GM23338 (cell line): ENCODE measurements around the gene VGLL4. TPM values are rescaled to one million over a fixed set of nuclear protein-coding genes. Genes with fewer than 3 reads are reported as not detected.

Source experiments
- ATAC-seq: fragments of 200-7000 bp; cut with Tn5 transposase; 3 replicates; pipeline ENCODE4 v1.9.1; 2020
- DNase-seq: peaks from one replicate; pipeline ENCODE4 v3.0.0-alpha.2; 2015; ENCODE audit warnings: low spot score
- H2AFZ ChIP-seq: fragments of 200-600 bp; sonication (generic); 2 replicates; pipeline ENCODE4 v1.8.0; 2016; ENCODE audit warnings: antibody characterized with exemption, mild to moderate bottlenecking, moderate library complexity
- H3F3A ChIP-seq: fragments of 200-600 bp; sonication (generic); replicated peaks from 2 replicates; pipeline ENCODE4 v1.8.0; 2017; ENCODE audit warnings: antibody characterized with exemption, mixed run types, low read depth
- H3K27ac ChIP-seq: fragments of 200-600 bp; sonication (generic); 2 replicates; pipeline ENCODE4 v1.6.1; 2016; ENCODE audit warnings: low read depth
- H3K27me3 ChIP-seq: fragments of 200-600 bp; sonication (generic); 2 replicates; pipeline ENCODE4 v1.8.0; 2016; ENCODE audit warnings: mild to moderate bottlenecking, mixed run types, moderate library complexity; ENCODE audit not compliant: insufficient read depth
- H3K36me3 ChIP-seq: fragments of 200-600 bp; sonication (generic); 2 replicates; pipeline ENCODE4 v1.8.0; 2016; ENCODE audit warnings: mild to moderate bottlenecking; ENCODE audit not compliant: insufficient read depth
- H3K4me1 ChIP-seq: fragments of 200-600 bp; sonication (generic); 2 replicates; pipeline ENCODE4 v1.8.0; 2016; ENCODE audit warnings: mild to moderate bottlenecking, moderate library complexity; ENCODE audit not compliant: insufficient read depth
- H3K4me2 ChIP-seq: fragments of 200-600 bp; sonication (generic); 2 replicates; pipeline ENCODE4 v1.7.1; 2017; ENCODE audit warnings: mixed run types
- H3K4me3 ChIP-seq: fragments of 200-600 bp; sonication (generic); 2 replicates; pipeline ENCODE4 v1.6.1; 2016; ENCODE audit warnings: mixed run types
- H3K79me2 ChIP-seq: fragments of 200-600 bp; sonication (generic); replicated peaks from 2 replicates; pipeline ENCODE4 v1.8.0; 2017; ENCODE audit warnings: mild to moderate bottlenecking; ENCODE audit not compliant: insufficient read depth
- H3K9me2 ChIP-seq: fragments of 200-600 bp; sonication (generic); 2 replicates; pipeline ENCODE4 v1.8.0; 2017; ENCODE audit not compliant: insufficient read depth
- H4K20me1 ChIP-seq: fragments of 200-600 bp; sonication (generic); replicated peaks from 2 replicates; pipeline ENCODE4 v1.8.0; 2017; ENCODE audit warnings: mild to moderate bottlenecking; ENCODE audit not compliant: insufficient read depth
- H3K27ac Mint-ChIP-seq: 2 replicates; pipeline ENCODE4 v1.8.0; 2020; ENCODE audit warnings: inconsistent platforms, mild to moderate bottlenecking, moderate library complexity, mixed read lengths
- H3K27me3 Mint-ChIP-seq: 3 replicates; pipeline ENCODE4 v1.8.0; 2022; ENCODE audit warnings: low read depth, mild to moderate bottlenecking, moderate library complexity, mixed read lengths, inconsistent platforms; ENCODE audit not compliant: insufficient read depth, poor library complexity
- H3K36me3 Mint-ChIP-seq: 3 replicates; pipeline ENCODE4 v1.8.0; 2021; ENCODE audit warnings: low read depth, mild to moderate bottlenecking, inconsistent platforms, moderate library complexity, mixed read lengths
- H3K4me1 Mint-ChIP-seq: 3 replicates; pipeline ENCODE4 v1.8.0; 2020; ENCODE audit warnings: mild to moderate bottlenecking, inconsistent platforms, mixed read lengths
- H3K4me3 Mint-ChIP-seq: 3 replicates; pipeline ENCODE4 v1.8.0; 2021; ENCODE audit warnings: moderate library complexity, mild to moderate bottlenecking, inconsistent platforms, mixed read lengths
- H3K9me3 Mint-ChIP-seq: 3 replicates; pipeline ENCODE4 v1.8.0; 2020; ENCODE audit warnings: moderate library complexity, mild to moderate bottlenecking, inconsistent platforms, mixed read lengths
- CREB1 ChIP-seq: fragments of 250-450 bp; sonication (Bioruptor Pico); IDR thresholded peaks from 2 replicates; pipeline ENCODE4 v1.5.0; 2020; ENCODE audit warnings: low read depth, mild to moderate bottlenecking, moderate library complexity
- EZH2 ChIP-seq: fragments of 200-600 bp; sonication (generic); IDR thresholded peaks from one replicate; pipeline ENCODE4 v1.8.0; 2017; ENCODE audit warnings: antibody characterized with exemption, mild to moderate bottlenecking, low read depth; ENCODE audit not compliant: unreplicated experiment
- EZH2phosphoT487 ChIP-seq: fragments of 200-600 bp; sonication (generic); IDR thresholded peaks from one replicate; pipeline ENCODE4 v1.8.1; 2018; ENCODE audit warnings: antibody characterized with exemption; ENCODE audit not compliant: unreplicated experiment
- JUNB ChIP-seq: IDR thresholded peaks from one replicate; pipeline ENCODE4 v1.6.1; 2016; ENCODE audit warnings: antibody characterized with exemption; ENCODE audit not compliant: unreplicated experiment
- NANOG ChIP-seq: IDR thresholded peaks from 2 replicates; pipeline ENCODE4 v1.6.1; 2016; ENCODE audit warnings: antibody characterized with exemption, borderline replicate concordance
- POLR2AphosphoS5 ChIP-seq: IDR thresholded peaks from 2 replicates; pipeline ENCODE4 v1.6.1; 2016; ENCODE audit warnings: antibody characterized with exemption, low read depth
- STAT1 ChIP-seq: IDR thresholded peaks from one replicate; pipeline ENCODE4 v1.6.1; 2016; ENCODE audit warnings: antibody characterized with exemption; ENCODE audit not compliant: unreplicated experiment
- ZNF114 ChIP-seq: fragments of 250-450 bp; sonication (Bioruptor Pico); IDR thresholded peaks from 2 replicates; pipeline ENCODE4 v1.5.0; 2020; ENCODE audit warnings: mild to moderate bottlenecking, moderate library complexity
- ZNF331 ChIP-seq: fragments of 250-450 bp; sonication (Bioruptor Pico); IDR thresholded peaks from 2 replicates; pipeline ENCODE4 v1.5.0; 2020; ENCODE audit warnings: low read depth, mild to moderate bottlenecking, moderate library complexity
- polyA plus RNA-seq: library from polyadenylated mRNA; unstranded; fragments of >200 nt; fragmentation: Nextera tagmentation; extraction: Ambion mirVana; gene quantifications from 2 replicates; pipeline ENCODE4 v1.2.1, GENCODE V29; 2016
- total RNA-seq: library from RNA; depleted of rRNA; stranded (reverse); fragments of >200 nt; shearing (Covaris generic); gene quantifications from 2 replicates; pipeline ENCODE4 v1.2.3, GENCODE V29; 2014
- TF ChIP-seq, protein P1 (sequence below), 2 experiments: fragments of 200-600 bp in 1 of 2; sonication (generic) in 1 of 2; conservative IDR thresholded peaks; 2 replicates each; pipeline versions ENCODE4 v1.5.1 to v1.6.1; 2016 to 2017; ENCODE audit warnings: antibody characterized with exemption in 2 of 2, low read depth in 2 of 2, mild to moderate bottlenecking in 2 of 2, moderate library complexity in 1 of 2
- TF ChIP-seq, protein P2 (sequence below): fragments of 250-450 bp; sonication (Bioruptor Pico); IDR thresholded peaks from 2 replicates; pipeline ENCODE4 v1.5.0; 2020; ENCODE audit warnings: mild to moderate bottlenecking, moderate library complexity
- TF ChIP-seq, protein P3 (sequence below): IDR thresholded peaks from one replicate; pipeline ENCODE4 v1.6.1; 2018; ENCODE audit warnings: antibody characterized with exemption; ENCODE audit not compliant: unreplicated experiment
- TF ChIP-seq, protein P4 (sequence below): IDR thresholded peaks from 2 replicates; pipeline ENCODE4 v1.6.1; 2016; ENCODE audit warnings: antibody characterized with exemption

Gene VGLL4
- total and polyA plus RNA-seq, 2 experiments from 2014 or later = 20.8 to 45.9 TPM

DNA sequence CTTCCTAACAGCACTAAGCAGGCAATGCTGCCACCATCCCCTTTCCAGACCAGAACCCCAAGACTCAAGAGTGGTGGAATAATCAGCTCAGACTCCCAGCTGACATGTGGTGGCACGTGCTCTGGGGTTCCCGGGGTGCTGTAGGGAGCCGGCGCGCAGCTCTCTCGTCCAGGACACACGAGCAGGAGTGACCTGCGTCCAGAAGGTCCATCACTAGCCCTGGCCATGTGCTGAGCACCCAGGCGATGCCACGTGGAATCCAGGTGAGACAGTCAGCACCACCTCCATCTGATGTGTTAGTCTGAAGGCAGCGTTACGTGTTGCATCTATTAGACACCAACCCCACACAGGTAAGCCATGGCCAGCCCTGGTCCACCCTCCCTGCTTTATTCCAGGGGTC lies 78.2 kb downstream of the VGLL4 start:
- Histone ChIP-seq H3K79me2 (peaks cover 18% of the 10 kb centered on the region), H3K4me3 (no peak overlapping the region), H2AFZ (no peak overlapping the region), H4K20me1 (peaks cover 11% of the 10 kb centered on the region), H3K27ac (no peak overlapping the region), H3F3A (no peaks in the 10 kb centered on the region), H3K27me3 (no peaks in the 10 kb centered on the region), H3K4me1 (no peaks in the 10 kb centered on the region; the same call in 1 of the 2 replicates), H3K36me3 (no peaks in the 10 kb centered on the region; the same call in 1 of the 2 replicates), H3K4me2 (no peak overlapping the region), H3K9me2 (no peaks in the 10 kb centered on the region)
- Mint-ChIP-seq H3K27me3 (peaks cover 15% of the 10 kb centered on the region), H3K4me3 (no peak overlapping the region), H3K27ac (no peak overlapping the region), H3K4me1 (peaks cover 8% of the 10 kb centered on the region), H3K9me3 (no peaks in the 10 kb centered on the region), H3K36me3 (peaks cover 17% of the 10 kb centered on the region; the same call in 2 of the 3 replicates)
- no peak for DNase-seq
- ATAC-seq = no peak
- TF ChIP-seq POLR2AphosphoS5 (no peak), ZNF331 (CRISPR knock-in tag) (no peak), JUNB (no peak), NANOG (no peak), ZNF114 (CRISPR knock-in tag) (no peak), CREB1 (CRISPR knock-in tag) (no peak), EZH2phosphoT487 (no peak), STAT1 (no peak), EZH2 (no peak)
- TF ChIP-seq, protein P1, sequence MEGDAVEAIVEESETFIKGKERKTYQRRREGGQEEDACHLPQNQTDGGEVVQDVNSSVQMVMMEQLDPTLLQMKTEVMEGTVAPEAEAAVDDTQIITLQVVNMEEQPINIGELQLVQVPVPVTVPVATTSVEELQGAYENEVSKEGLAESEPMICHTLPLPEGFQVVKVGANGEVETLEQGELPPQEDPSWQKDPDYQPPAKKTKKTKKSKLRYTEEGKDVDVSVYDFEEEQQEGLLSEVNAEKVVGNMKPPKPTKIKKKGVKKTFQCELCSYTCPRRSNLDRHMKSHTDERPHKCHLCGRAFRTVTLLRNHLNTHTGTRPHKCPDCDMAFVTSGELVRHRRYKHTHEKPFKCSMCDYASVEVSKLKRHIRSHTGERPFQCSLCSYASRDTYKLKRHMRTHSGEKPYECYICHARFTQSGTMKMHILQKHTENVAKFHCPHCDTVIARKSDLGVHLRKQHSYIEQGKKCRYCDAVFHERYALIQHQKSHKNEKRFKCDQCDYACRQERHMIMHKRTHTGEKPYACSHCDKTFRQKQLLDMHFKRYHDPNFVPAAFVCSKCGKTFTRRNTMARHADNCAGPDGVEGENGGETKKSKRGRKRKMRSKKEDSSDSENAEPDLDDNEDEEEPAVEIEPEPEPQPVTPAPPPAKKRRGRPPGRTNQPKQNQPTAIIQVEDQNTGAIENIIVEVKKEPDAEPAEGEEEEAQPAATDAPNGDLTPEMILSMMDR (conservative IDR thresholded peaks at IDR 0.05; ENCODE audit: low read depth in 2 of 2) = no peak
- TF ChIP-seq, protein P2, sequence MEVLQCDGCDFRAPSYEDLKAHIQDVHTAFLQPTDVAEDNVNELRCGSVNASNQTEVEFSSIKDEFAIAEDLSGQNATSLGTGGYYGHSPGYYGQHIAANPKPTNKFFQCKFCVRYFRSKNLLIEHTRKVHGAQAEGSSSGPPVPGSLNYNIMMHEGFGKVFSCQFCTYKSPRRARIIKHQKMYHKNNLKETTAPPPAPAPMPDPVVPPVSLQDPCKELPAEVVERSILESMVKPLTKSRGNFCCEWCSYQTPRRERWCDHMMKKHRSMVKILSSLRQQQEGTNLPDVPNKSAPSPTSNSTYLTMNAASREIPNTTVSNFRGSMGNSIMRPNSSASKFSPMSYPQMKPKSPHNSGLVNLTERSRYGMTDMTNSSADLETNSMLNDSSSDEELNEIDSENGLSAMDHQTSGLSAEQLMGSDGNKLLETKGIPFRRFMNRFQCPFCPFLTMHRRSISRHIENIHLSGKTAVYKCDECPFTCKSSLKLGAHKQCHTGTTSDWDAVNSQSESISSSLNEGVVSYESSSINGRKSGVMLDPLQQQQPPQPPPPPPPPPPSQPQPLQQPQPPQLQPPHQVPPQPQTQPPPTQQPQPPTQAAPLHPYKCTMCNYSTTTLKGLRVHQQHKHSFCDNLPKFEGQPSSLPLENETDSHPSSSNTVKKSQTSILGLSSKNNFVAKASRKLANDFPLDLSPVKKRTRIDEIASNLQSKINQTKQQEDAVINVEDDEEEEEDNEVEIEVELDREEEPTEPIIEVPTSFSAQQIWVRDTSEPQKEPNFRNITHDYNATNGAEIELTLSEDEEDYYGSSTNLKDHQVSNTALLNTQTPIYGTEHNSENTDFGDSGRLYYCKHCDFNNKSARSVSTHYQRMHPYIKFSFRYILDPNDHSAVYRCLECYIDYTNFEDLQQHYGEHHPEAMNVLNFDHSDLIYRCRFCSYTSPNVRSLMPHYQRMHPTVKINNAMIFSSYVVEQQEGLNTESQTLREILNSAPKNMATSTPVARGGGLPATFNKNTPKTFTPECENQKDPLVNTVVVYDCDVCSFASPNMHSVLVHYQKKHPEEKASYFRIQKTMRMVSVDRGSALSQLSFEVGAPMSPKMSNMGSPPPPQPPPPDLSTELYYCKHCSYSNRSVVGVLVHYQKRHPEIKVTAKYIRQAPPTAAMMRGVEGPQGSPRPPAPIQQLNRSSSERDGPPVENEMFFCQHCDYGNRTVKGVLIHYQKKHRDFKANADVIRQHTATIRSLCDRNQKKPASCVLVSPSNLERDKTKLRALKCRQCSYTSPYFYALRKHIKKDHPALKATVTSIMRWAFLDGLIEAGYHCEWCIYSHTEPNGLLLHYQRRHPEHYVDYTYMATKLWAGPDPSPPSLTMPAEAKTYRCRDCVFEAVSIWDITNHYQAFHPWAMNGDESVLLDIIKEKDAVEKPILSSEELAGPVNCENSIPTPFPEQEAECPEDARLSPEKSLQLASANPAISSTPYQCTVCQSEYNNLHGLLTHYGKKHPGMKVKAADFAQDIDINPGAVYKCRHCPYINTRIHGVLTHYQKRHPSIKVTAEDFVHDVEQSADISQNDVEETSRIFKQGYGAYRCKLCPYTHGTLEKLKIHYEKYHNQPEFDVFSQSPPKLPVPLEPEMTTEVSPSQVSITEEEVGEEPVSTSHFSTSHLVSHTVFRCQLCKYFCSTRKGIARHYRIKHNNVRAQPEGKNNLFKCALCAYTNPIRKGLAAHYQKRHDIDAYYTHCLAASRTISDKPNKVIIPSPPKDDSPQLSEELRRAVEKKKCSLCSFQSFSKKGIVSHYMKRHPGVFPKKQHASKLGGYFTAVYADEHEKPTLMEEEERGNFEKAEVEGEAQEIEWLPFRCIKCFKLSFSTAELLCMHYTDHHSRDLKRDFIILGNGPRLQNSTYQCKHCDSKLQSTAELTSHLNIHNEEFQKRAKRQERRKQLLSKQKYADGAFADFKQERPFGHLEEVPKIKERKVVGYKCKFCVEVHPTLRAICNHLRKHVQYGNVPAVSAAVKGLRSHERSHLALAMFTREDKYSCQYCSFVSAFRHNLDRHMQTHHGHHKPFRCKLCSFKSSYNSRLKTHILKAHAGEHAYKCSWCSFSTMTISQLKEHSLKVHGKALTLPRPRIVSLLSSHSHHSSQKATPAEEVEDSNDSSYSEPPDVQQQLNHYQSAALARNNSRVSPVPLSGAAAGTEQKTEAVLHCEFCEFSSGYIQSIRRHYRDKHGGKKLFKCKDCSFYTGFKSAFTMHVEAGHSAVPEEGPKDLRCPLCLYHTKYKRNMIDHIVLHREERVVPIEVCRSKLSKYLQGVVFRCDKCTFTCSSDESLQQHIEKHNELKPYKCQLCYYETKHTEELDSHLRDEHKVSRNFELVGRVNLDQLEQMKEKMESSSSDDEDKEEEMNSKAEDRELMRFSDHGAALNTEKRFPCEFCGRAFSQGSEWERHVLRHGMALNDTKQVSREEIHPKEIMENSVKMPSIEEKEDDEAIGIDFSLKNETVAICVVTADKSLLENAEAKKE (CRISPR knock-in tag) = no peak
- TF ChIP-seq, protein P3, sequence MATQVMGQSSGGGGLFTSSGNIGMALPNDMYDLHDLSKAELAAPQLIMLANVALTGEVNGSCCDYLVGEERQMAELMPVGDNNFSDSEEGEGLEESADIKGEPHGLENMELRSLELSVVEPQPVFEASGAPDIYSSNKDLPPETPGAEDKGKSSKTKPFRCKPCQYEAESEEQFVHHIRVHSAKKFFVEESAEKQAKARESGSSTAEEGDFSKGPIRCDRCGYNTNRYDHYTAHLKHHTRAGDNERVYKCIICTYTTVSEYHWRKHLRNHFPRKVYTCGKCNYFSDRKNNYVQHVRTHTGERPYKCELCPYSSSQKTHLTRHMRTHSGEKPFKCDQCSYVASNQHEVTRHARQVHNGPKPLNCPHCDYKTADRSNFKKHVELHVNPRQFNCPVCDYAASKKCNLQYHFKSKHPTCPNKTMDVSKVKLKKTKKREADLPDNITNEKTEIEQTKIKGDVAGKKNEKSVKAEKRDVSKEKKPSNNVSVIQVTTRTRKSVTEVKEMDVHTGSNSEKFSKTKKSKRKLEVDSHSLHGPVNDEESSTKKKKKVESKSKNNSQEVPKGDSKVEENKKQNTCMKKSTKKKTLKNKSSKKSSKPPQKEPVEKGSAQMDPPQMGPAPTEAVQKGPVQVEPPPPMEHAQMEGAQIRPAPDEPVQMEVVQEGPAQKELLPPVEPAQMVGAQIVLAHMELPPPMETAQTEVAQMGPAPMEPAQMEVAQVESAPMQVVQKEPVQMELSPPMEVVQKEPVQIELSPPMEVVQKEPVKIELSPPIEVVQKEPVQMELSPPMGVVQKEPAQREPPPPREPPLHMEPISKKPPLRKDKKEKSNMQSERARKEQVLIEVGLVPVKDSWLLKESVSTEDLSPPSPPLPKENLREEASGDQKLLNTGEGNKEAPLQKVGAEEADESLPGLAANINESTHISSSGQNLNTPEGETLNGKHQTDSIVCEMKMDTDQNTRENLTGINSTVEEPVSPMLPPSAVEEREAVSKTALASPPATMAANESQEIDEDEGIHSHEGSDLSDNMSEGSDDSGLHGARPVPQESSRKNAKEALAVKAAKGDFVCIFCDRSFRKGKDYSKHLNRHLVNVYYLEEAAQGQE = no peak
- TF ChIP-seq, protein P4, sequence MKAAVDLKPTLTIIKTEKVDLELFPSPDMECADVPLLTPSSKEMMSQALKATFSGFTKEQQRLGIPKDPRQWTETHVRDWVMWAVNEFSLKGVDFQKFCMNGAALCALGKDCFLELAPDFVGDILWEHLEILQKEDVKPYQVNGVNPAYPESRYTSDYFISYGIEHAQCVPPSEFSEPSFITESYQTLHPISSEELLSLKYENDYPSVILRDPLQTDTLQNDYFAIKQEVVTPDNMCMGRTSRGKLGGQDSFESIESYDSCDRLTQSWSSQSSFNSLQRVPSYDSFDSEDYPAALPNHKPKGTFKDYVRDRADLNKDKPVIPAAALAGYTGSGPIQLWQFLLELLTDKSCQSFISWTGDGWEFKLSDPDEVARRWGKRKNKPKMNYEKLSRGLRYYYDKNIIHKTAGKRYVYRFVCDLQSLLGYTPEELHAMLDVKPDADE = no peak
